ENCODE measurements around the gene SARS2. TPM values are rescaled to one million over a fixed set of nuclear protein-coding genes. Genes with fewer than 3 reads are reported as not detected.

Gene SARS2
- polyA plus RNA-seq, 3 donors, result 8.1 to 21.9 (median 8.3) TPM

GRCh38 chr19:38899447-38900201 is 30.9 kb downstream of the SARS2 start, which contains the start of the genes NFKBIB and SIRT2:
NFKBIB (plus strand) TSS chr19:38899969; CDS start chr19:38900033, 64 bp downstream.
SIRT2 (minus strand) TSS chr19:38899618; CDS start chr19:38899521, 97 bp downstream.
- intact Hi-C loops (cut with micrococcal nuclease), result loop anchor here (1.0 to 10.0 kb wide), 6 partner anchors 31 to 135 kb away; partner anchors contain the start of genes MRPS12 (in 2 of the 2), SARS2 (in 2 of the 2) and ECH1 (in 1 of the 2)
- Histone ChIP-seq H3K4me2 (replicated peaks; ENCODE audit: extremely low read depth, low read length, poor library complexity, severe bottlenecking) (peak within 1 kb of the TSS; percentile 76), H3K27ac (ENCODE audit: low read depth in 1 of 2, low read length in 2 of 2) (peak within 1 kb of the TSS; percentile 72 to 97), H3K36me3 (replicated peaks in 1 of 2; ENCODE audit: control insufficient read depth in 1 of 2, insufficient read depth in 2 of 2, low read length in 2 of 2) (peaks cover 5 to 7% of the 10 kb centered on the region in 2 donors), H3K79me2 (ENCODE audit: insufficient read depth, low read length) (peaks cover 52% of the 10 kb centered on the region), H3K4me3 (replicated peaks in 1 of 3; ENCODE audit: low read depth in 2 of 3, low read length in 3 of 3) (peak within 1 kb of the TSS; percentile 71 to 82 (median 79)), H2AFZ (ENCODE audit: insufficient read depth, low read depth, low read length, poor library complexity, severe bottlenecking) (peak within 1 kb of the TSS; percentile 73), H3K27me3 (ENCODE audit: control insufficient read depth in 2 of 2, insufficient read depth in 2 of 2, low read length in 2 of 2) (no peaks in the 10 kb centered on the region), H4K20me1 (ENCODE audit: insufficient read depth, low read length) (peaks cover 5% of the 10 kb centered on the region), H3K4me1 (ENCODE audit: control insufficient read depth in 1 of 2, insufficient read depth in 2 of 2, low read length in 2 of 2) (peaks cover 18 to 28% of the 10 kb centered on the region in 2 donors), H3K9me3 (replicated peaks in 1 of 2; ENCODE audit: control insufficient read depth in 1 of 2, insufficient read depth in 1 of 2, low read length in 2 of 2) (no peaks in the 10 kb centered on the region), H3K9ac (ENCODE audit: insufficient read depth, low read length, poor library complexity, severe bottlenecking) (peak within 1 kb of the TSS; percentile 93)
- Mint-ChIP-seq H3K27ac (peak within 1 kb of the TSS; percentile 90 to 99 (median 97)), H3K9me3 (peaks cover 0 to 3% (median 0%) of the 10 kb centered on the region in 7 donors), H3K4me3 (peak within 1 kb of the TSS; percentile 90 to 91), H3K27me3 (ENCODE audit: low read depth in 3 of 3) (peaks cover 0 to 1% (median 0%) of the 10 kb centered on the region in 3 donors), H3K36me3 (peaks cover 22 to 23% of the 10 kb centered on the region in 2 donors), H3K4me1 (peaks cover 30% of the 10 kb centered on the region)
- DNase-seq, result peak; percentile 100
- WGBS (ENCODE audit: insufficient coverage), result under 1% methylated on average over 62 of the region's 64 CpGs
- TF ChIP-seq, protein P1, sequence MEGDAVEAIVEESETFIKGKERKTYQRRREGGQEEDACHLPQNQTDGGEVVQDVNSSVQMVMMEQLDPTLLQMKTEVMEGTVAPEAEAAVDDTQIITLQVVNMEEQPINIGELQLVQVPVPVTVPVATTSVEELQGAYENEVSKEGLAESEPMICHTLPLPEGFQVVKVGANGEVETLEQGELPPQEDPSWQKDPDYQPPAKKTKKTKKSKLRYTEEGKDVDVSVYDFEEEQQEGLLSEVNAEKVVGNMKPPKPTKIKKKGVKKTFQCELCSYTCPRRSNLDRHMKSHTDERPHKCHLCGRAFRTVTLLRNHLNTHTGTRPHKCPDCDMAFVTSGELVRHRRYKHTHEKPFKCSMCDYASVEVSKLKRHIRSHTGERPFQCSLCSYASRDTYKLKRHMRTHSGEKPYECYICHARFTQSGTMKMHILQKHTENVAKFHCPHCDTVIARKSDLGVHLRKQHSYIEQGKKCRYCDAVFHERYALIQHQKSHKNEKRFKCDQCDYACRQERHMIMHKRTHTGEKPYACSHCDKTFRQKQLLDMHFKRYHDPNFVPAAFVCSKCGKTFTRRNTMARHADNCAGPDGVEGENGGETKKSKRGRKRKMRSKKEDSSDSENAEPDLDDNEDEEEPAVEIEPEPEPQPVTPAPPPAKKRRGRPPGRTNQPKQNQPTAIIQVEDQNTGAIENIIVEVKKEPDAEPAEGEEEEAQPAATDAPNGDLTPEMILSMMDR (IDR thresholded peaks at IDR 0.05), result no peak

- H3K9ac ChIP-seq (ENCODE audit: insufficient read depth, low read length, poor library complexity, severe bottlenecking), result peak overlapping the region; percentile 91
- H3K4me3 ChIP-seq (replicated peaks in 1 of 3; ENCODE audit: low read depth in 2 of 3, low read length in 3 of 3), result peak overlapping the region; percentile 60 to 79 (median 75)
- peaks cover 5% of the 10 kb centered on the region for H4K20me1 ChIP-seq (ENCODE audit: insufficient read depth, low read length)
- H3K9me3 Mint-ChIP-seq, result peaks cover 0 to 3% (median 0%) of the 10 kb centered on the region in 7 donors
- peaks cover 0 to 1% (median 0%) of the 10 kb centered on the region in 3 donors for H3K27me3 Mint-ChIP-seq (ENCODE audit: low read depth in 3 of 3)
- no peaks in the 10 kb centered on the region for H3K27me3 ChIP-seq (ENCODE audit: control insufficient read depth in 2 of 2, insufficient read depth in 2 of 2, low read length in 2 of 2)
- H3K4me1 ChIP-seq (ENCODE audit: control insufficient read depth in 1 of 2, insufficient read depth in 2 of 2, low read length in 2 of 2), result peaks cover 18 to 28% of the 10 kb centered on the region in 2 donors
- peaks cover 30% of the 10 kb centered on the region for H3K4me1 Mint-ChIP-seq
- 0% methylated on average over 22 of the region's 25 CpGs for WGBS (ENCODE audit: insufficient coverage)
- no peaks in the 10 kb centered on the region for H3K9me3 ChIP-seq (replicated peaks in 1 of 2; ENCODE audit: control insufficient read depth in 1 of 2, insufficient read depth in 1 of 2, low read length in 2 of 2)
- TF ChIP-seq, protein P1 (IDR thresholded peaks at IDR 0.05), result no peak
- peak overlapping the region; percentile 90 to 91 for H3K4me3 Mint-ChIP-seq
- H3K27ac Mint-ChIP-seq, result peak overlapping the region; percentile 90 to 99 (median 97)
- H3K36me3 Mint-ChIP-seq, result peaks cover 17 to 20% of the 10 kb centered on the region in 2 donors
- H3K36me3 ChIP-seq (replicated peaks in 1 of 2; ENCODE audit: control insufficient read depth in 1 of 2, insufficient read depth in 2 of 2, low read length in 2 of 2), result no peaks in the 10 kb centered on the region
- DNase-seq, result peak in 1 of 3 donors; percentile 1
- peaks cover 52% of the 10 kb centered on the region for H3K79me2 ChIP-seq (ENCODE audit: insufficient read depth, low read length)
- peak overlapping the region; percentile 68 for H2AFZ ChIP-seq (ENCODE audit: insufficient read depth, low read depth, low read length, poor library complexity, severe bottlenecking)
- H3K4me2 ChIP-seq (replicated peaks; ENCODE audit: extremely low read depth, low read length, poor library complexity, severe bottlenecking), result peak overlapping the region; percentile 74
- peak overlapping the region; percentile 37 to 97 for H3K27ac ChIP-seq (ENCODE audit: low read depth in 1 of 2, low read length in 2 of 2)
- intact Hi-C loops (cut with micrococcal nuclease), result loop anchor here (1.0 to 10.0 kb wide), 6 partner anchors 31 to 134 kb away; partner anchors contain the start of genes MRPS12 (in 2 of the 2), SARS2 (in 2 of the 2) and ECH1 (in 1 of the 2)
Observed at GRCh38 chr19:38898788-38899446, 31.6 kb downstream of the SARS2 start.
